Psoas muscle (tissue), 8 donors: ENCODE data around the gene GLB1L2. TPM values are rescaled to one million over a fixed set of nuclear protein-coding genes. Genes with fewer than 3 reads are reported as not detected.
"Not testable (repeated sequence)": the region's sequence is repeated elsewhere in the genome, so short reads cannot be mapped to it uniquely, and the experiment has no call there.

Experiments used
- ATAC-seq, 4 donors: fragments of 200-7000 bp; cut with Tn5 transposase; one replicate each; pipeline ENCODE4 v1.9.1; 2020; ENCODE audit warnings: moderate library complexity in 3 of 4, mild to moderate bottlenecking in 2 of 4
- DNase-seq, 2 donors: peaks; one replicate each; pipeline ENCODE4 v3.0.0-alpha.2; 2020
- H3K27ac ChIP-seq: fragments of 200-600 bp; one replicate; pipeline ENCODE4 v1.8.0; 2022
- H3K27me3 ChIP-seq, 3 donors: fragments of 200-600 bp in 1 of 3; one replicate each; pipeline versions ENCODE4 v1.6.1 to v1.8.0; 2013 to 2022; ENCODE audit warnings: low read length in 2 of 3, mild to moderate bottlenecking in 2 of 3, moderate library complexity in 1 of 3; ENCODE audit not compliant: insufficient read depth in 3 of 3
- H3K36me3 ChIP-seq, 2 donors: fragments of 200-600 bp in 1 of 2; one replicate each; pipeline versions ENCODE4 v1.6.1 to v1.8.0; 2013 to 2022; ENCODE audit warnings: low read depth in 1 of 2, mild to moderate bottlenecking in 1 of 2, moderate library complexity in 1 of 2; ENCODE audit not compliant: insufficient read depth in 1 of 2
- H3K4me1 ChIP-seq: fragments of 200-600 bp; one replicate; pipeline ENCODE4 v1.8.0; 2022
- H3K4me3 ChIP-seq: fragments of 200-600 bp; one replicate; pipeline ENCODE4 v1.8.0; 2022; ENCODE audit warnings: mild to moderate bottlenecking
- H3K9me3 ChIP-seq: fragments of 200-600 bp; one replicate; pipeline ENCODE4 v1.8.0; 2022
- CTCF ChIP-seq: fragments of 200-600 bp; IDR thresholded peaks from one replicate; pipeline ENCODE4 v1.8.0; 2022; ENCODE audit warnings: antibody characterized with exemption
- WGBS, 3 donors: extraction: QIAGEN DNeasy Blood & Tissue Kit; methylation state at CpG; one replicate each; pipeline versions ENCODE4 v1.1.6 to v1.1.7; 2013; 5-methylcytosine and 5-hydroxymethylcytosine counted together
- intact Hi-C, 2 donors: fragments of 100-400 bp; cut with DNase I; formaldehyde crosslinking; loops; one replicate each; pipeline versions ENCODE4 v1.11.0 to v1.14.2; 2022
- polyA plus RNA-seq, 3 donors: library from polyadenylated mRNA; stranded (reverse); fragments of 200-250 nt; gene quantifications; one replicate each; pipeline ENCODE4 v1.2.3, GENCODE V29; 2013
- total RNA-seq, 4 donors: library from RNA; stranded (reverse); fragmentation: NEBNext Ultra II Directional in 2 of 4; extraction: Animal tissue kit (Norgen Biotek cat#: 25700) in 2 of 4; gene quantifications; one replicate each; pipeline versions ENCODE4 v1.2.1 to v1.2.4, GENCODE V29; 2021 to 2023
- donor health status: healthy with polysubstance abuse.
- donor health status: DM: no; HTN: no; CAD: no; lungs with moderate emphysema.
- donor health status: Bipolar disorder and iron deficiency.
- donor health status: healthy.
- donor health status: DM: yes; HTN: yes; CAD: no.
- donor health status: DM: no; HTN: no; CAD: no.
- donor health status: DM: no; HTN: no; CAD: no.
- donor health status: DM: yes; HTN: yes; CAD: no.

Gene GLB1L2
- total and polyA plus RNA-seq, 7 donors = 0.14 to 1.5 (median 0.91) TPM

GRCh38 chr11:134343646-134344045 is 11.9 kb downstream of the GLB1L2 start:
- intact Hi-C loops = no loop called here
- DNase-seq (no peak), ATAC-seq (no peak)

DNA sequence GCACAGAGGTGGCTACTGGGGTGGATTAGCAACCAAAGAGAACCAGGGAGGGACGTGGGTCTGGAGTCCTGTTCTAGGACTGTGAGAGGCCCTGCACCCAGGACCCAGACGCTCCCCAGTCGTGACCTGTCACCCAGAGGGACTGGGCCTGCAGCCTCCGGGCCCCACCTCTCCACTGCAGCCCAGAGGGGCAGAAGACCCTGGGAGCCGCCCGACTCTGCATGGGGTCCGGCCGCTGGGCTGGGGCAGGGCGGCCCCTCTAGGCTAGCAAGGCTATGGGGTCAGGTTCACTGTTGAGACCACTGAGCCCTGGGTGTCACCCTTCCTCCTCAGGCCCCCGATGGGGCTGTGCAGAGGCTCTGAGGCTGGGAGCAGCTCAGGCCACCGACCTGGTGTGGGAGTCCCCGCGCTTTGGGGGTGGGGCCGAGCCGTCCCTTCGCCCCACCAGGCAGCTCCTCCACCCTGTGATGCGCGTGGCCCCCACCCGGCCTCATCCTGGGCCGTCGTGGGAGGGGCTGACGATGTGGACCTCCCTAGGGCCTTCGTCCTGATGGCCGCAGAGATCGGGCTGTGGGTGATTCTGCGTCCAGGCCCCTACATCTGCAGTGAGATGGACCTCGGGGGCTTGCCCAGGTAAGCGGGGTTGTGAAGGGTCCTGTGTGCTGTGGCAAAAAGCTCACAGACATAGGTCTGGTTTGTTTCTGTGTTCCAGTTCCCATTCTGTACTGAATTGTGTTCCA is 12.9 kb downstream of the GLB1L2 start:
- H3K4me3 ChIP-seq, H3K4me1 ChIP-seq, intact Hi-C loops, H3K9me3 ChIP-seq, H3K27me3 ChIP-seq, H3K36me3 ChIP-seq, H3K27ac ChIP-seq, DNase-seq: not testable (repeated sequence)
- peak in 1 of 4 donors; percentile 23 for ATAC-seq
- 85 to 91% (median 90%) methylated on average over 16 to 27 of the region's 28 CpGs for WGBS, 3 donors

More at GRCh38 chr11:134343646-134344045, 11.9 kb downstream of the GLB1L2 start:
- 69 to 72% (median 70%) methylated on average over 15 of the region's 15 CpGs for WGBS, 3 donors
- Histone ChIP-seq H3K36me3 (no peaks in the 10 kb centered on the region), H3K4me3 (no peak overlapping the region), H3K4me1 (no peaks in the 10 kb centered on the region), H3K27ac (no peak overlapping the region), H3K27me3 (no peaks in the 10 kb centered on the region), H3K9me3 (no peaks in the 10 kb centered on the region)
- TF ChIP-seq CTCF = no peak

- Histone ChIP-seq H3K27me3 (no peaks in the 10 kb centered on the region), H3K27ac (no peak overlapping the region), H3K36me3 (no peaks in the 10 kb centered on the region), H3K4me1 (no peaks in the 10 kb centered on the region), H3K4me3 (no peak overlapping the region), H3K9me3 (no peaks in the 10 kb centered on the region)
- ATAC-seq (no peak), DNase-seq (no peak)
- no peak for TF ChIP-seq CTCF
- 82 to 94% (median 87%) methylated on average over 4 of the region's 4 CpGs for WGBS, 3 donors
- intact Hi-C loops = no loop called here
Observed at GRCh38 chr11:134345237-134345550, 13.4 kb downstream of the GLB1L2 start.

- Histone ChIP-seq H3K4me1 (no peaks in the 10 kb centered on the region), H3K27me3 (no peaks in the 10 kb centered on the region), H3K36me3 (no peaks in the 10 kb centered on the region), H3K4me3 (no peak overlapping the region), H3K27ac (no peak overlapping the region), H3K9me3 (no peaks in the 10 kb centered on the region)
- 61 to 71% (median 66%) methylated on average over 22 of the region's 22 CpGs for WGBS, 3 donors
- intact Hi-C loops = no loop called here
- TF ChIP-seq CTCF = no peak
- no peak for ATAC-seq
- no peak for DNase-seq
Observed at GRCh38 chr11:134346101-134346975, 14.6 kb downstream of the GLB1L2 start.

DNA sequence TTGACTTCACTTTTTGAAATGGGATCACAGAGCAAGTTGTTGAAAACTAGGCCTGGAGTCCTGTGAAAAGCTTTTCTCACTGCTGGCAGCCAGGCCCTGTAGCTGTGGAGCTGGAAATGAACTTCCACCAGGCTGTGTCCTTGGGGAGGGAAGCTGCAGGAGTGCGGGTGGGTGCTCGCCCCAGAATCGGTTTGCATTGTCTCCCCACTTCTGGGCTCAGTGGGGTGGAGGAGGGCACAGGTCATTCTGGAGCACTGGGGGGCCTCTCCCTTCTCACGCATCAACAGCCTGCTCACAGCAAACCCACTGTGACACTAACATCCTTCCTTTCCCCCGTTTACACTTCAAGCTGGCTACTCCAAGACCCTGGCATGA is 15.2 kb downstream of the GLB1L2 start:
- intact Hi-C loops = no loop called here
- Histone ChIP-seq H3K9me3 (peaks cover under 1% of the 10 kb centered on the region), H3K27ac (no peak overlapping the region), H3K27me3 (no peaks in the 10 kb centered on the region), H3K36me3 (no peaks in the 10 kb centered on the region), H3K4me3 (no peak overlapping the region), H3K4me1 (no peaks in the 10 kb centered on the region)
- DNase-seq (no peak), ATAC-seq (no peak)
- TF ChIP-seq CTCF = no peak
- 77 to 88% (median 85%) methylated on average over 5 of the region's 5 CpGs for WGBS, 3 donors
